Measurements from ENCODE around the gene KIF27.

Gene KIF27

GRCh38 chr9:83800236-83801033 lies 120.8 kb downstream of the KIF27 start:
- H2BK12ac ChIP-seq (ENCODE audit: low read length): no peak overlapping the region
- H4K91ac ChIP-seq (ENCODE audit: low read depth, low read length): no peak overlapping the region
- H2AK5ac ChIP-seq (ENCODE audit: low read length): no peak overlapping the region
- H3K4me2 ChIP-seq (ENCODE audit: low read length): no peak overlapping the region
- no peaks in the 10 kb centered on the region for H3K79me2 ChIP-seq (ENCODE audit: control insufficient read depth, insufficient read depth, low read length, poor library complexity)
- H3K14ac ChIP-seq (ENCODE audit: low read length): no peak overlapping the region
- no peak overlapping the region for H3K9ac ChIP-seq (ENCODE audit: low read length)
- H3K4me3 ChIP-seq (ENCODE audit: low read depth, low read length): no peak overlapping the region
- no peak overlapping the region for H2AFZ ChIP-seq (ENCODE audit: insufficient read depth, low read length, poor library complexity)
- no peak overlapping the region for H2BK5ac ChIP-seq (ENCODE audit: low read depth, low read length, poor library complexity)
- no peak overlapping the region for H4K8ac ChIP-seq (ENCODE audit: low read depth, low read length)
- H3K27me3 ChIP-seq (ENCODE audit: insufficient read depth, low read length): no peaks in the 10 kb centered on the region
- H3K79me1 ChIP-seq (ENCODE audit: low read length): no peaks in the 10 kb centered on the region
- H2BK120ac ChIP-seq (ENCODE audit: insufficient read depth, low read length, poor library complexity): no peak overlapping the region
- no peaks in the 10 kb centered on the region for H3K9me3 ChIP-seq (ENCODE audit: insufficient read depth, low read depth, low read length)
- WGBS (ENCODE audit: extremely low coverage, insufficient coverage, insufficient read length): no CpG with 5 or more reads among the region's 13 CpGs
- no peak overlapping the region for H3K18ac ChIP-seq (ENCODE audit: low read length)
- peak; percentile 62 to 82 for DNase-seq
- H3K4ac ChIP-seq (ENCODE audit: low read depth, low read length): no peak overlapping the region
- H3K36me3 ChIP-seq (ENCODE audit: control insufficient read depth in 1 of 2, insufficient read depth in 2 of 2, low read length in 2 of 2): no peaks in the 10 kb centered on the region
- no peak overlapping the region for H3K27ac ChIP-seq (ENCODE audit: low read depth, low read length)
- H4K12ac ChIP-seq (ENCODE audit: low read depth, low read length): no peak overlapping the region
- no peak overlapping the region for H3K23ac ChIP-seq (ENCODE audit: low read length)
- no peaks in the 10 kb centered on the region for H3K4me1 ChIP-seq (ENCODE audit: control insufficient read depth in 1 of 2, insufficient read depth in 2 of 2, low read length in 2 of 2)

GRCh38 chr9:83794051-83794450 lies 127.2 kb downstream of the KIF27 start:
- H2BK5ac ChIP-seq (ENCODE audit: low read depth, low read length, poor library complexity): no peak overlapping the region
- H3K9me3 ChIP-seq (ENCODE audit: insufficient read depth, low read depth, low read length): no peaks in the 10 kb centered on the region
- H3K14ac ChIP-seq (ENCODE audit: low read length): no peak overlapping the region
- H3K4me2 ChIP-seq (ENCODE audit: low read length): no peak overlapping the region
- no peak overlapping the region for H2AK5ac ChIP-seq (ENCODE audit: low read length)
- no peak overlapping the region for H4K12ac ChIP-seq (ENCODE audit: low read depth, low read length)
- no peak overlapping the region for H3K4me3 ChIP-seq (ENCODE audit: low read depth, low read length)
- no peak overlapping the region for H4K8ac ChIP-seq (ENCODE audit: low read depth, low read length)
- no peak for DNase-seq
- H3K79me1 ChIP-seq (ENCODE audit: low read length): no peaks in the 10 kb centered on the region
- H3K27ac ChIP-seq (ENCODE audit: low read depth, low read length): no peak overlapping the region
- no peak overlapping the region for H2BK12ac ChIP-seq (ENCODE audit: low read length)
- no peaks in the 10 kb centered on the region for H3K79me2 ChIP-seq (ENCODE audit: control insufficient read depth, insufficient read depth, low read length, poor library complexity)
- no CpG with 5 or more reads among the region's 2 CpGs for whole genome bisulfite sequencing (ENCODE audit: extremely low coverage, insufficient coverage, insufficient read length)
- no peak overlapping the region for H2BK120ac ChIP-seq (ENCODE audit: insufficient read depth, low read length, poor library complexity)
- no peaks in the 10 kb centered on the region for H3K27me3 ChIP-seq (ENCODE audit: insufficient read depth, low read length)
- no peak overlapping the region for H2AFZ ChIP-seq (ENCODE audit: insufficient read depth, low read length, poor library complexity)
- H3K9ac ChIP-seq (ENCODE audit: low read length): no peak overlapping the region
- H3K36me3 ChIP-seq (ENCODE audit: control insufficient read depth in 1 of 2, insufficient read depth in 2 of 2, low read length in 2 of 2): no peaks in the 10 kb centered on the region
- no peak overlapping the region for H3K23ac ChIP-seq (ENCODE audit: low read length)
- no peak overlapping the region for H4K91ac ChIP-seq (ENCODE audit: low read depth, low read length)
- no peak overlapping the region for H3K18ac ChIP-seq (ENCODE audit: low read length)
- H3K4me1 ChIP-seq (ENCODE audit: control insufficient read depth in 1 of 2, insufficient read depth in 2 of 2, low read length in 2 of 2): no peaks in the 10 kb centered on the region
- no peak overlapping the region for H3K4ac ChIP-seq (ENCODE audit: low read depth, low read length)

- no peaks in the 10 kb centered on the region for H3K9me3 ChIP-seq (ENCODE audit: insufficient read depth, low read depth, low read length)
- no peak overlapping the region for H3K18ac ChIP-seq (ENCODE audit: low read length)
- H3K27ac ChIP-seq (ENCODE audit: low read depth, low read length): no peak overlapping the region
- no peak overlapping the region for H3K14ac ChIP-seq (ENCODE audit: low read length)
- H4K91ac ChIP-seq (ENCODE audit: low read depth, low read length): no peak overlapping the region
- H2BK12ac ChIP-seq (ENCODE audit: low read length): no peak overlapping the region
- no peak overlapping the region for H3K4me2 ChIP-seq (ENCODE audit: low read length)
- H2BK5ac ChIP-seq (ENCODE audit: low read depth, low read length, poor library complexity): no peak overlapping the region
- H3K9ac ChIP-seq (ENCODE audit: low read length): no peak overlapping the region
- H3K4me3 ChIP-seq (ENCODE audit: low read depth, low read length): no peak overlapping the region
- no peaks in the 10 kb centered on the region for H3K36me3 ChIP-seq (ENCODE audit: control insufficient read depth in 1 of 2, insufficient read depth in 2 of 2, low read length in 2 of 2)
- H3K27me3 ChIP-seq (ENCODE audit: insufficient read depth, low read length): no peaks in the 10 kb centered on the region
- no peak overlapping the region for H4K8ac ChIP-seq (ENCODE audit: low read depth, low read length)
- no peak overlapping the region for H2AK5ac ChIP-seq (ENCODE audit: low read length)
- H2AFZ ChIP-seq (ENCODE audit: insufficient read depth, low read length, poor library complexity): no peak overlapping the region
- H2BK120ac ChIP-seq (ENCODE audit: insufficient read depth, low read length, poor library complexity): no peak overlapping the region
- no peaks in the 10 kb centered on the region for H3K4me1 ChIP-seq (ENCODE audit: control insufficient read depth in 1 of 2, insufficient read depth in 2 of 2, low read length in 2 of 2)
- H3K79me1 ChIP-seq (ENCODE audit: low read length): no peaks in the 10 kb centered on the region
- no peaks in the 10 kb centered on the region for H3K79me2 ChIP-seq (ENCODE audit: control insufficient read depth, insufficient read depth, low read length, poor library complexity)
- DNase-seq: no peak
- H3K4ac ChIP-seq (ENCODE audit: low read depth, low read length): no peak overlapping the region
- no peak overlapping the region for H3K23ac ChIP-seq (ENCODE audit: low read length)
- WGBS (ENCODE audit: extremely low coverage, insufficient coverage, insufficient read length): no CpG with 5 or more reads among the region's 1 CpG
- no peak overlapping the region for H4K12ac ChIP-seq (ENCODE audit: low read depth, low read length)
These were observed 128.5 kb downstream of the KIF27 start for GRCh38 chr9:83792746-83793145.

Data from trophoblast cell (in vitro differentiated cells and primary cell).